Islet of Langerhans (tissue), 1 donor: ENCODE measurements around the gene NARF.

ENCODE experiments used
- FAIRE-seq: peaks from one replicate; lab custom pipeline; 2011; peaks lifted over from hg19 to GRCh38; lab: Jason Lieb, UNC

The NARF gene

DNA sequence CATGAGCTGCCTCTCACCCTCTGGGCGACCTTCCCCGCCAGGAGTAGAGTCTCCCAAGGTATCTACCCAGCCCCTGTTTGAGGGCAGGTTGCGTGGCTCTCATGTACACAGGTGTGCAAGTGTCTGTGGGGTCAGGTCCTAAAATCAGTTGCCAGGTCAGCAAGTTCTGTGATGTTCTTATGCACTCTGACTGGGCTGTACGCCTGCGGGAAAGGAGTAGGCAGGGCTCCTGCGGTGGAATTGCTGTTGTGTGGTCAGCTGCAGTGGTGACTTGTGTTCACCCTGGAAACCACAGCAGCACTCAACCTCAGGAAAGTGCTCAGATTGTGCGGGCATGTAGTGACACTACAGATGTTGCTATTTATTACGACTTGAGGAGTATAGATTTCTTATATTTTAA, 19.4 kb downstream of the NARF start:
- FAIRE-seq = no peak

DNA sequence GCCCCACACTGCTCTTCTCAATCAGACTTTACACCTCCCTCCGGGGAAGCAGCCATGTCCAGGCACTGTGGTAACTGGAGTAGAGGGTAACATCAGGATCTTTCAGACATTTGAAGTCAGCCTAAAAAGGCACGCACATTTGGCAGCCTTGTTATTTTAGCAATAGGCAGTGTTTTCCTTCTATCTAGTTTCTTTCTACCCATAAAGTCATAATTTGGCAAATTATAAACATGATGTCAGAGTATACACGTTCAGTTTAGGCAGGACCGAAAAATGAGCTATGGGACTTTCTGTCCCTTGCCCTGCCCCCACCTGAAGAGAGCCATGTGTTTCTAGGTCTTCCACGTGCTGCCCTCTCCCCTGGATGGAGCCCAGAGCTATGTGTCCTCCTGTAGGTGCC, 21.1 kb downstream of the NARF start:
- FAIRE-seq = no peak

DNA sequence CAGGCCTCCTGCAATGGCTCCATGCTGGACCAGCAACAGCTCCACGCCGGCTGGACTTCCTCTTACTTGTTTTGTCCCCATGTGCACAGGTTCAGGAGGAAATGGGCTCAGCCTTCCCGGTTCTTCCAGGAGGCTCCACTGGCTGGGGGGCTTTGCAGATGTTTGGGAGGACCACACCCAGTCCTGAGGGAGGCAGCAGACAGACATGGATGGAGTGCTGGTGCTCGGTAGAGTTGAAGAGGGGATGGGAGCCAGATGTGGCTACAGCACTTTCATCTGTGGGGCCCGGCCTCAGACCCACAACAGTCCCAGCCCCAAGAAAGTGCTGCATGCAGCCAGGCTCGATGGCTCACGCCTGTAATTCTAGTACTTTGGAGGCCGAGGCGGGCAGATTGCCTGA, 21.8 kb downstream of the NARF start:
- no peak for FAIRE-seq

DNA sequence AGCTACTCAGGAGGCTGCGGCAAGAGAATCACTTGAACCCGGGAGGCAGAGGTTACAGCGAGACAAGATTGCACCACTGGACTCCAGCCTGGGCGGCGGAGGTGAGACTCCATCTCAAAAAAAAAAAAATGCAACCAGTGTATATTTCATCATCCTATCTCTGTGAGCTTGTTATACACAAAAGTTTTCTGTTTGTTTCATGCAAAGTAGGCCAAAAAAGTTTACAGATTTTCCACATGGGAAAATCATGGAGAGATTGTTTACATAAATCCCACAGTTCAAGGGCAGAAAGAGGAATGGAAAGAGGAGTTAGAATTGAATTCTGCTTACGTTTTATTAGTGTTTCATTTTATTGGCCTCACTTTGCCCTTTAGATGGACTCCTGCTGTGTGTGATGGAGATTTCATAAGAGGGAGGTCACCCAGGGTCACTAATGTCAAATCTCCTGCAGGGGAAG, 24.7 kb downstream of the NARF start:
- no peak for FAIRE-seq

DNA sequence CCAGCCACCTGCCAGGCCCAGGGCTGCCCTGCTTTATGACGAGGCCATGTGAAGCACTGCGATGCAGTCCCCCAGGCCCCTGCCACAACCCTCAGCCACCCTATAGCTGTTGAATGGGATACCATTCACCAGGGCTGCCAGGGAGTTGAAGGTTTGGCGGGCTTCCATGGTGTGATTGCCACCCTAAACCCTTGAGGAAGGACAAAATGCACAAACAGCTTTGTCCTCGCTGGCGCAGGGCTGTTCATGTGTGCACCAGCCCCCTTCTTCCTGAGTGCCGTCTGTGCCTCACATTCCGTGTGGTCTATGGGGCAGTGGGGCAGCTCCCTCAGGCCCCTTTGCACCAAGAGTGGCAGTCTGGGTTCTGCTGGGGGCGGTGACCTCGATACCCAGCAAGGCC, 25.3 kb downstream of the NARF start:
- no peak for FAIRE-seq

DNA sequence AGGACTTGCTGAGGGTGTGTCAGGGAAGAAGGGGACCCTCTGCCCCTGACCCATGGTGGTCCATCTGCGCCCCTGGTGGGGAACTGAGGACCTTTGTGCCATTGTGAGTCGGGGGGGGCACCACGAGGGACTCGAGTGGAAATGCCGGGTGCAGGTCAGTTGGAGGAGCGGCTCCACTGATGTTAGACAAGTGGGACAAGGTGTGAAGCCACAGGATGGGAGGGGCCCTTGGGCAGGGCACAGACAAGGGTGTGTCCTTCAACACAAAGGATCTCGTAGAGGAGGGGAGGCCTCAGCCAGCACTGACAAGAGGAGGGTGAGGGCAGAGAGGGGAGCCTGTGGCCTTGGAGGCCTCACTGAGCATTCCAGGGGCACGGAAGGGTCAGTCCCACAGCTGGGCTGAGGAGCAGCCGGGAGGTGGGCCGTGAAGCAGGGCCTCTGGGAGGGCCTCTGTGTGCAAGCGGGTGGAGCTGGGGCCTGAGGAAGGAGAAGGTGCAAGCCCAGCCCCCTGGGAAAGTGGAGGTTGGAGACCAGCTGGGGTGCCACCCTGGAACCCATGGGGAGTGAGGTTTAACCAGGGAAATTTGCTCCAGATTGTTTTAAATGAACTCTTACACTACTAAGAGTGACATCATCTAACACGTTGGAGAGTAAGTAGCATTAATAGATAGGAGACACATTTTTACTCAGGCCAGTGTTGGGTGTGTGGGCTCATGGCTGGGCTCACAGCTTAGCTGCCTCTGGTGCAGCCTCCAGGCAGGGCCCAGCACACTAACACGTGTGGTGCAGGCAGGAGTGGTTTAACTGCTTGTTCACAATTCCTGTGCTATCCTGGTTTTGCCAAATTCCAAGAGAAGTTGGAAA, 27.9 kb downstream of the NARF start:
- no peak for FAIRE-seq

DNA sequence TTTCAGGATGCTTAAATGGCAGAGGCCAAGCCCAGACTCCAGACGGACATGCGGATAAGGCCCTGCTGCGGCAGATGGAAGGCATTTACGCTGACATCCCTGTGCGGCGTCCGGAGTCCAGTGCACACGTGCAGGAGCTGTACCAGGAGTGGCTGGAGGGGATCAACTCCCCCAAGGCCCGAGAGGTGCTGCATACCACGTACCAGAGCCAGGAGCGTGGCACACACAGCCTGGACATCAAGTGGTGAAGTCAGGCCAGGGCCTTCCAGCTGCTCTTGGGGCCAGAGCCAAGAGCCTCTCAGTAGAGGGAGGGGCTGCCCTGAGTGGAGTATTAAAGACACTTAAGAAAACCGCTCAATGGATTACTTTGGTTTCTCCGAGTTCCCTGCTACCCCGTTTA, 29.4 kb downstream of the NARF start:
- no peak for FAIRE-seq

DNA sequence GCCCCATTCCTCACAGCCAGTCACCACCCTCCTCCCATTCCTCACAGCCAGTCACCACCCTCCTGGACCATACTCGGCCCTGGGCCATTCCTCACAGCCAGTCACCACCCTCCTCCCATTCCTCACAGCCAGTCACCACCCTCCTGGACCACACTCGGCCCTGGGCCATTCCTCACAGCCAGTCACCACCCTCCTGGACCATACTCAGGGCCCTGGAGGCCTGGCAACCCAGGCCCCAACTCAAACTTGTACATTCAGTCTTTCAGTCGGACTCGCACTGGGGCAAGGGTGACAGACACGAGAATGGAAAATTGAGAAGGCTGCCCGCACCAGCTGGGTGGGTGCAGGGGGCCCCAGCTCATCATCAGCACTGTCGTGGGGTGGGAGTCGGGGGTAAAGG, 30.6 kb downstream of the NARF start:
- no peak for FAIRE-seq

DNA sequence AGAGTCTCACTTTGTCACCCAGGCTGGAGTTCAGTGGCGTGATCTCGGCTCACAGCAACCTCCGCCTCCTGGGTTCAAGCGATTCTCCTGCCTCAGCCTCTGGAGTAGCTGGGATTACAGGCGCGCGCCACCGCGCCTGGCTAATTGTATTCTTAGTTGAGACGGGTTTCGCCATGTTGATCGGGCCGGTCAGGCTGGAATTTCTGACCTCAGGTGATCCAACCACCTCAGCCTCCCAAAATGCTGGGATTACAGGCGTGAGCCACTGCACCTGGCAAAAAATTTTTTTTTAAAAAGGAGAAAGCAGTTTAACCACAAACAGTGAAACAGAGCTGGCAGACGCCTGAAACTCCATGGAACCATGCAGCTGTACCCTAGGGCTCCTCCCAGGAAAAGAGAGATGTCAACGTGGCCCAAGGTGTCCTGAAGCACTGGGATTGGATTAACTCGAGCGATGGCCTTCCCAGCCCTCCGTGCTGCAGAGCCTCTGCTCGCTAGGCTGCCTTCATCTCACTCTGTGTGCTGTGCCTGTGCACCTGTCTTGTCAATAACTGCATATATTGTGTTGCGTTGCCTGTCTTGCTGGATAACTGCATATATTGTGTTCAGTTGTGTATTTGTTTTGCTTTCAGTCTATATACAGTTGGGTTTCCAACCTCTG, 31.4 kb downstream of the NARF start:
- no peak for FAIRE-seq

DNA sequence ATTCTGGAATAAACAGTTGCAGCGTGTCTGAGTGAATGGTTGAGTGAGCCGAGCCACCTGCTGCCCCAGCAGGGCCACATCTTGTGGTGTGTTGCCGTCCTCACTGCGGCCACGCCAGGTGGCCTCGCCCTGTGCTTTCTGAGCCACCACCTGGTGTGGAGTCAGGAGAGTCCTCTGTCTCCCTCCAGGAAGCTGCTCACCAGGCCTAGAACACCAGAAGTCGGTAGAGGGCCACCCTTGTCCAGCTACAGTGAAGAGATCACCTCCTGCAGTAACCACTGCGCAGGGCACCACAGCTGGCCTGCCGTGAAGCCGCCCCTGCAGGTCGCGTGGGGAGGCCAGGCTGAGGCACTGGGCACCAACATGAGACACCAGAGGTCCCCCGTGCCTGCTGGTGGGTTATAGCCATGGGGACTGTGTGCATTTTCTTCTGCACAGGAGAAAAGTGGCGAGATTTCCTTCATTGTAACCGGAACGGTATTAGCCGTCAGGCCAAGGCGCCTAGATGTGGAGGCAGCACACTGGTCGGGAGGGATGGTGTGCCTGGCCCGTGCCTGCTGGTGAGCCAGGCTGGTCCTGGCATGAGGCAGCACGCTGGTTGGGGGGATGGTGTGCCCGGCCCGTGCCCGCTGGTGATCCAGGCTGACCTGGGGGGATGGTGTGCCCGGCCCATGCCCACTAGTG, 32.1 kb downstream of the NARF start:
- no peak for FAIRE-seq

DNA sequence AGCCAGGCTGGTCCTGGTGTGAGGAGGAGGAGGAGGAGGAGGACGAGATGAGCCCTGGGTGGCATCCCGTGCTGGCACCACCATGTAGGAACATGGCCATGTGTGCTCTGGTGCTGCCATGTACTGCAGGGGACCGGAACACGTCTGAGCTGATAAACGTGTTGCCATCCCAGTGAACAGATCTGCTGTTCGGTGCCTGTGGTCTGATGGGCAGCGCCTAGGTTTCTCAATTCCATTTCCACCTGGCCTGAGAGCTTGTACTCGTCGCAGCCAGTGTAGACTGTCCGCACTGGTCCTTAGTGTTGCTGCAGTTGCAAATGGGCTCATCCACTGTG, 32.6 kb downstream of the NARF start:
- FAIRE-seq = no peak

DNA sequence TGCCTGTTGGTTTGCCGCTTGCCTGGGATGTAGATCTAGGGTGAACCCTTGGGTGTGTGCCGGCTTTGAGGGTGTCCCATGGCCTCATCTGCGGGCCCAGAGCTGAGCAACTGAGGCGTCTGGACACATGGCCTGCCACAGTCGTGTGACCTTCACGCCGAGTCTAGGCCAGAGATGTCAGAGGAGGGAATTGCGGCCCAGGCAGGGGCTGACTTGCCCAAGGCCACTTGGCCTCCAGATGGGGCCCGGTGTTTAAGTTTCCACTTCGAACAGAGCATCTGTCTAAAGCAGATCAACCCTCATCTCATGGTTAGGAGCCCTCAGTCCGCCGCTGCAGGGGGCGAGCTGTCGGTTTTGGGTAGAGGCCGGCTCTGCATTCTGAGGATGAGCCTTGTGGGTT, 33.0 kb downstream of the NARF start:
- FAIRE-seq = no peak

DNA sequence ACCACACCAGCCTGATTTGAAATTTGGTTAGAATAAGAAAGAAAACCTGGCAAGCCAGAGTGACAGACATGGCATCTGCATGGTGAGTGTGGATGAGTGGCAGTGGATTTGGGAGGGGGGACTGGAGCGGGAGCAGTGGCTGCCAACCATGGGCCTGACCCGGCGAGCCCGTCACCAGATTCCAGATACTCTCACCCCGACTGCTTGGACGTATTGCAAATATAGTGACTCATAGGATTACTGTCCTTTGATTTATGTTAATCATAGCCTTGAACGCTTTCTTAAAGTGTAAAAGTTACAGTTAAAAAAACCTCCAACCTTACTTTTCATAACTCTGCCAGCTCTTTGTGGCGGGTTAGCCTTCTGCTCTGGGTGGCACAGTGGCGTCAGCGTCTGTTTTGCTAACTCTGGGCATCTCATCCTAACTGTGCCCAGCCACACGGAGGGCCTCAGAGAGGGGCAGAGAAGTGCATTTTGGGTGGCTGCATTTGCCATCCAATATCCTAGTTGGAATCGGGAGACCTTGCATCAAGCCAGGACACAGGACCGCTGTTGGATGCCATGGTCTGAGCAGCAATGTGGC, 34.2 kb downstream of the NARF start:
- FAIRE-seq = no peak

DNA sequence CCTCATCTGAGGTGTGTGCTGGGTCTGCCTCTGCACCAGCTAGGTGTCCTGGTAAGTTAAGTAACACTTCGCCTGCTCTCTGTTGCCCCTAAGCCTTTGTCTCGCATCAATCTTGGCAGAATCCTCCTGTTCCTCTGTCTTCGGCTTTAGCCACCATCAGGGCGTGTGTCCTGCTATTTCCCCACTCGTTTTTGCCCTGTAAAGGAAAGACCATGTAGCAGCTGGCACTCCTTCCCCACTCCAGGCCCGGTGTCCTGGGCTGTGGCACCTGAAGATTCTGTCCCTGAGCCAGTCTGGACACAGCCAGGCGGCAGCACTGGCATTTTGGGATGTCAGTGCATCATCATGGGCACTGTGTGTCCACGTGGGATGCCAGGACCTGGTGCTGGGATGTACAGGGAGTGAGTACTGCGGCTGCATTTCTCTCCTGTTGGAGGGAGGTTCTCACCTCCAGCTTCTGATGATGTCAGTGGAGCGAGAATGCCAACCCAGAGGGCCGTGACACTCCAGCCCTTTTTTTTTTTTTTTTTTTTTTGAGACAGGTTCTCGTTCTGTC, 34.8 kb downstream of the NARF start:
- no peak for FAIRE-seq

DNA sequence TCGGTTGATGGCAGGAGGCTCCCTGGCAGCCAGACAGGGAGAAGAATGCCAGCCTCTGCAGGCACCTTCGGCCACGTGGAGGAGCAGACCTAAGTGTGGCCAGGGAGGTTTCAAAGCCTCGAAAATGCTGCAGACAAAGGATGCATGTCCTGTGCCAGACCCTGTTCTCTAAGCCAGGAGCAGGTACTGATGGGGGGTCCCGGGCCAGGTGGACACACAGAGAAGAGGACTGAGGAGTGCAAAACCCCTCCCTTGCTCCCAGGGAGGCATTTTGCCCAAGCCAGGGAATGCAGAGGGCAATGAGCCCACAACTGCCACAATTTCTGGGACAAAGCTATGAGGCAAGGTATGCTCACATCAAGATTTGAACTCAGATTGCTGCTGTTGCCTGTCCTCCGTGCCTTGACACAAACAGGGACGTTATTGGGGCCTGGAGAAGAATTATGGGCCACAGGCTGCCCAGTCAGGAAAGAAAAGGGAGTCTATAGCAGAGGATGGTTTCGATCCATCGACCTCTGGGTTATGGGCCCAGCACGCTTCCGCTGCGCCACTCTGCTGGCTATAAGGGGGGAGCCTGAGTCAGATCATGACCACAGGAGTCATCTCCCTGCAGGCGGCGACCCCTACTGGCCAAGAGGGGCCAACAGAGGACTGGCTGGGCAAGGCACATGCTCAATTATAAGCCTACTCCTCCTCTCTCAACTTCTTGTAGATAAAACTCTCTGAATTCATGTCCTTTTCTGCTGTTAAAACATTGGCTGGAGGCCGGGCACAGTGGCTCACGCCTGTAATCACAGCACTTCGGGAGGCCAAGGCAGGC, 35.9 kb downstream of the NARF start:
- no peak for FAIRE-seq

DNA sequence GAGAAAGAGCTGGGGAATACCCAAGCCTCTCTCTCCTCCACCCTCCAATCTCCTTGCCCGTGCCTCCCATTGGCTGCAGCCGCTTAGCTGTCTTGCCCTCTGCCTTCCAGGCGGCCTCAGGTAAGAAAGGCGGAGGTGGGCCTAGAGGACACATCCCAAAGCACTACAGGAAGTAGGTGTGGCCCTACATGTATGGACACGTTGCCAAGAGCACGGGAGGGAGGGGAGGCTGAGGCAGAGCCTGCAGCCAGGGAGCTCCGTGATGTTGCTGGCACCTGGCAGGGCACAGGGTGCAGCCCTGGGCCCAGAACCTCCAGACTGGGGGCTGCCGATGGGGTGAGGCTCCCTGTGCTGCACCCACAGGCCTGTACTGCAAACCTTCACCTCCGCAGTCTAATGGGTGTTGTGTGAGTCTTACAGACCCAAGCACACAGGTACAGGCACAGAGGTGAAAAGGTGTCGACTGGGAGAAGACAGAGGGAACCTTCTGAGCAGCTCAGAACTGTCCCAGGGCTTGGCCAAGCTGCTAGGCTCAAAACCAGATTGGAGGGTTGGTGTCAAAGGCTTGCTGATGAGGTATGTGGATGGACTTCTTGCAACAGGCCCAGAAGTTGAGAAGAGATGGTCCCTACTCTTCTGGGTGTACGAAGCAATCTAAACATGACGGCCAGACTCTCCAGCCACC, 37.4 kb downstream of the NARF start:
- FAIRE-seq = no peak

DNA sequence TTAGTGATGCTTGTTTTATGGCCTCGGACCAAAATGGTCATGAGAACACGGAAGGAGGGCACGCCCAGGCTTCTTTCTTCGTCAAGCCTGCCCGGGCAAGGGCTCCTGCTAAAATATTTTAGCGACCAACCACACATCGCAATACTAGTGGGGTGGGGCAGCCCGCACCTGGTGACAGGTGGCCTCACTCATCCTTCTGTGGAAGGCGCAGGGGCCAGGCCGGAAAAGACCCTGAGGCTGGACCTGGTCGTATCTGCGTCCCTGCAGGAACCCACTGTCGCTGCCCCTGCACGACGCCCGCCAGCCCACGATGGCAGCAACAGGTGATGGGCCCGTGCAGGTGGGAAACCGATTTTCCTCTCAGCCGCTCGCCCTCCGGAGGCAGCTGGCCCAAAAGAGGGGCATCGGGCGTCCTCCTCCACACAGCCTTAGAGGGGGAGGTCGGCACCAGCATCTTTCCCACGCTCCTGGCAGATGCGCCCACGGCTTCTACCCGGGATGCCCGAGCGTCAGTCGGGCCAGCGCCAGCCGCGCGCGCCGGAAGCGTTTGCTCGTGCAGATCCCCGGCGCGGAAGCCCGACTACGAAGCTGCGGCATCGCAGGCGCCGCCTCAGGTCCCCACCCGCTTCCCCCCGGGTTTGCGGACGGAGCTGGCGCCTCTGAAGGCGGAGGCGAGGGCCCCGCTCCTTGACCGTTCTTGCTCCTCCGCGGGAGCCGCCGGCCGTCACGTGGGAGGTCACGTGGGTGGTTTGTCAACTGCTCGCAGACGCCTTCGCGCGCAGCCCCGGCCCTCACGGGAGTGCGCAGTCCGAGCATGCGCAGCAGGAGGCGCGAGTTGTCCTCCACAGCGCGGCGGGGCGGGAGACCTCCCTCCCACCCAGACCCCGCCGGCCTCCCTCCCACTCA, 38.2 kb downstream of the NARF start:
- FAIRE-seq = no peak

DNA sequence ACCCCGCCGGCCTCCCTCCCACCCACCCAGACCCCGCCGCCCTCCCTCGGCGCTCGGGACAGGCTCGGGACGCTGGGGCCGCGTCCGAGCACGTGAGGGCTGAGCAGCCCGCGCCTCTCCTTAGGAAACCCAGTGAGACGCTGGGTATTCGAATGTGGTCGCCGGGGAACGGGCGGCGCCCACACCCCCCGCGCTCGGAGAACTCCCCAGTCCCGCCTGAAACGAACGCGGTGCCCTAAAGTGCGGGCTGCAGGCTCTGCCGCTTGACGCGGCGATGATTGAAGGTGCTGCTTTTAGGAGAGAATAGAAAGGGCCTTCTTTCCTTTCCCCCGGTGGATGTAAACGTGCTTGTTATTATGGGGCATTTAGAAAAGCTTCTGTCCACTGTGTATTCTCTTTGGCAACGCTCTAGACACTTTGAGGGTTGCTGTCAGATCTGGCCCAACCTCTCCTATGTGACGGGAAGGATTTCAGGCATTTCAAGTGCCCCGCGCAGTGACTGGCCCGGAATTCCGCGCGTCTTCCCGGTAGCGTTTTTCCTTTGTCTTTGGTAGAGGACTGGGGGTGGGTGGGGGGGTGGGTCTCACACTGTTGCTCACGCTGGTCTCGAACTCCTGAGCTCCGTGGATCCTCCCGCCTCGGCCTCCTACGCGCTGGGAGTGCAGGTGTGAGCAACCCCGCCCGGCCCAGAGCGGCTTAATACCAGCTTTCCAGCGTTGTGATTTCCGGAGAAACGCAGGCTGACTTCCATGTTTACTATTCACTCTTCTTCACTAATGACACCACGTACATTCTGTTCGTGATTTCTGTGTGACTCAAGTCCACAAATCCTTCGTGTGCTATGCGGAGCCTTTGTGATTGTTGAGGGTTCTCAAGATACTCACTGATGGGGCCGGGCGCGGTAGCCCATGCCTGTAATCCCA, 39.2 kb downstream of the NARF start:
- no peak for FAIRE-seq

DNA sequence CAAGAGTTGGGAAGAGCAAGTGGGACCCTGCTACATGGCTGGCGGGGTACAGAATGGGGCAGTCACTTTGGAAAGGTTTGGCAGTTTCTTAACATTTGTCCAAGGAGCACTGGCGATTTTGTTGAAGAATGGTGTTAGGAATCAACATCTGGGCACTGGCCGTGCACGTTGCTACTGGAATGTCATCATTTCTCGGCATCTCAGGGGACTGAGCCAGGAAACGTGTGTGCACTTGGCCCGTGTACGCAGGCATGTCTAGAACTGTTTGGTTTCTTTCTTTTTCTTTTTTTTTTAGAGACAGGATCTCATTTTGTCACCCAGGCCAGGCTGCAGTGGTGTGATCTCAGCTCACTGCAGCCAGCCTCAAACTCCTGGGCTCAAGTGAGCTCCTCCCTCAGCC, 43.7 kb downstream of the NARF start:
- FAIRE-seq = no peak
